Measurements from ENCODE around the gene ACTR3C. TPM values are rescaled to one million over a fixed set of nuclear protein-coding genes. Genes with fewer than 3 reads are reported as not detected.
"Not testable (repeated sequence)": the region's sequence is repeated elsewhere in the genome, so short reads cannot be mapped to it uniquely, and the experiment has no call there.

Gene ACTR3C
- total RNA-seq, 1 experiment from 2014 or later = 4.5 TPM

GRCh38 chr7:150247745-150248144 lies 75.6 kb downstream of the ACTR3C start:
- H3K36me3 ChIP-seq (ENCODE audit: insufficient read depth, low read length, poor library complexity, severe bottlenecking); DNase-seq (ENCODE audit: low spot score); H3K4me1 ChIP-seq (ENCODE audit: insufficient read depth, low read length, poor library complexity, severe bottlenecking); CTCF ChIA-PET; intact Hi-C loops (cut with micrococcal nuclease; ENCODE audit: unreplicated experiment); BruUV-seq (replicated peaks); H3K27ac ChIP-seq (ENCODE audit: low read depth, low read length, poor library complexity, severe bottlenecking); H3K4me3 ChIP-seq (ENCODE audit: low read depth, low read length, poor library complexity, severe bottlenecking); H3K27me3 ChIP-seq (replicated peaks; ENCODE audit: insufficient read depth, low read depth, low read length, poor library complexity); POLR2A ChIA-PET (ENCODE audit: low non-redundant PET); H3K9me3 ChIP-seq (ENCODE audit: low read depth, low read length, poor library complexity, severe bottlenecking): not testable (repeated sequence)

- H3K27me3 ChIP-seq (replicated peaks; ENCODE audit: insufficient read depth, low read depth, low read length, poor library complexity); H3K4me3 ChIP-seq (ENCODE audit: low read depth, low read length, poor library complexity, severe bottlenecking); H3K9me3 ChIP-seq (ENCODE audit: low read depth, low read length, poor library complexity, severe bottlenecking); intact Hi-C loops (cut with micrococcal nuclease; ENCODE audit: unreplicated experiment); DNase-seq (ENCODE audit: low spot score); CTCF ChIA-PET; H3K27ac ChIP-seq (ENCODE audit: low read depth, low read length, poor library complexity, severe bottlenecking); H3K4me1 ChIP-seq (ENCODE audit: insufficient read depth, low read length, poor library complexity, severe bottlenecking); BruUV-seq (replicated peaks); H3K36me3 ChIP-seq (ENCODE audit: insufficient read depth, low read length, poor library complexity, severe bottlenecking); POLR2A ChIA-PET (ENCODE audit: low non-redundant PET): not testable (repeated sequence)
These were observed 78.1 kb downstream of the ACTR3C start for GRCh38 chr7:150245208-150245607.

GRCh38 chr7:150242935-150243334 lies 80.4 kb downstream of the ACTR3C start:
- H3K4me3 ChIP-seq (ENCODE audit: low read depth, low read length, poor library complexity, severe bottlenecking); intact Hi-C loops (cut with micrococcal nuclease; ENCODE audit: unreplicated experiment); H3K9me3 ChIP-seq (ENCODE audit: low read depth, low read length, poor library complexity, severe bottlenecking); H3K4me1 ChIP-seq (ENCODE audit: insufficient read depth, low read length, poor library complexity, severe bottlenecking); BruUV-seq (replicated peaks); H3K27ac ChIP-seq (ENCODE audit: low read depth, low read length, poor library complexity, severe bottlenecking); H3K36me3 ChIP-seq (ENCODE audit: insufficient read depth, low read length, poor library complexity, severe bottlenecking); H3K27me3 ChIP-seq (replicated peaks; ENCODE audit: insufficient read depth, low read depth, low read length, poor library complexity); CTCF ChIA-PET; DNase-seq (ENCODE audit: low spot score); POLR2A ChIA-PET (ENCODE audit: low non-redundant PET): not testable (repeated sequence)

- H3K9me3 ChIP-seq (ENCODE audit: low read depth, low read length, poor library complexity, severe bottlenecking); intact Hi-C loops (cut with micrococcal nuclease; ENCODE audit: unreplicated experiment); H3K27ac ChIP-seq (ENCODE audit: low read depth, low read length, poor library complexity, severe bottlenecking); H3K4me1 ChIP-seq (ENCODE audit: insufficient read depth, low read length, poor library complexity, severe bottlenecking); H3K4me3 ChIP-seq (ENCODE audit: low read depth, low read length, poor library complexity, severe bottlenecking); H3K36me3 ChIP-seq (ENCODE audit: insufficient read depth, low read length, poor library complexity, severe bottlenecking); POLR2A ChIA-PET (ENCODE audit: low non-redundant PET); BruUV-seq (replicated peaks); CTCF ChIA-PET; DNase-seq (ENCODE audit: low spot score): not testable (repeated sequence)
- H3K27me3 ChIP-seq (replicated peaks; ENCODE audit: insufficient read depth, low read depth, low read length, poor library complexity) = peaks cover 12% of the 10 kb centered on the region
These were observed 97.9 kb downstream of the ACTR3C start for GRCh38 chr7:150225444-150225843.

- H3K9me3 ChIP-seq (ENCODE audit: low read depth, low read length, poor library complexity, severe bottlenecking); BruUV-seq (replicated peaks); H3K4me1 ChIP-seq (ENCODE audit: insufficient read depth, low read length, poor library complexity, severe bottlenecking); H3K27ac ChIP-seq (ENCODE audit: low read depth, low read length, poor library complexity, severe bottlenecking); H3K36me3 ChIP-seq (ENCODE audit: insufficient read depth, low read length, poor library complexity, severe bottlenecking); CTCF ChIA-PET; H3K4me3 ChIP-seq (ENCODE audit: low read depth, low read length, poor library complexity, severe bottlenecking); POLR2A ChIA-PET (ENCODE audit: low non-redundant PET); intact Hi-C loops (cut with micrococcal nuclease; ENCODE audit: unreplicated experiment): not testable (repeated sequence)
- TF ChIP-seq CTCF (conservative IDR thresholded peaks at IDR 0.05; ENCODE audit: low read depth, low read length) = 0 out of 2 replicates have a peak, but pooled peaks have one; percentile 15
- H3K27me3 ChIP-seq (replicated peaks; ENCODE audit: insufficient read depth, low read depth, low read length, poor library complexity) = peaks cover 23% of the 10 kb centered on the region
- peak; percentile 12 for DNase-seq (ENCODE audit: low spot score)
These were observed 101.0 kb downstream of the ACTR3C start for GRCh38 chr7:150222083-150222972.

GRCh38 chr7:150220673-150221181 lies 102.6 kb downstream of the ACTR3C start:
- CTCF ChIA-PET; H3K27ac ChIP-seq (ENCODE audit: low read depth, low read length, poor library complexity, severe bottlenecking); H3K36me3 ChIP-seq (ENCODE audit: insufficient read depth, low read length, poor library complexity, severe bottlenecking); H3K9me3 ChIP-seq (ENCODE audit: low read depth, low read length, poor library complexity, severe bottlenecking); intact Hi-C loops (cut with micrococcal nuclease; ENCODE audit: unreplicated experiment); DNase-seq (ENCODE audit: low spot score); H3K4me1 ChIP-seq (ENCODE audit: insufficient read depth, low read length, poor library complexity, severe bottlenecking); POLR2A ChIA-PET (ENCODE audit: low non-redundant PET); H3K4me3 ChIP-seq (ENCODE audit: low read depth, low read length, poor library complexity, severe bottlenecking); BruUV-seq (replicated peaks): not testable (repeated sequence)
- peaks cover 23% of the 10 kb centered on the region for H3K27me3 ChIP-seq (replicated peaks; ENCODE audit: insufficient read depth, low read depth, low read length, poor library complexity)

- BruUV-seq (replicated peaks); intact Hi-C loops (cut with micrococcal nuclease; ENCODE audit: unreplicated experiment); H3K4me3 ChIP-seq (ENCODE audit: low read depth, low read length, poor library complexity, severe bottlenecking); CTCF ChIA-PET; H3K27ac ChIP-seq (ENCODE audit: low read depth, low read length, poor library complexity, severe bottlenecking); H3K4me1 ChIP-seq (ENCODE audit: insufficient read depth, low read length, poor library complexity, severe bottlenecking); H3K9me3 ChIP-seq (ENCODE audit: low read depth, low read length, poor library complexity, severe bottlenecking); POLR2A ChIA-PET (ENCODE audit: low non-redundant PET); DNase-seq (ENCODE audit: low spot score); H3K36me3 ChIP-seq (ENCODE audit: insufficient read depth, low read length, poor library complexity, severe bottlenecking): not testable (repeated sequence)
- peaks cover 24% of the 10 kb centered on the region for H3K27me3 ChIP-seq (replicated peaks; ENCODE audit: insufficient read depth, low read depth, low read length, poor library complexity)
These were observed 103.2 kb downstream of the ACTR3C start for GRCh38 chr7:150219941-150220658.
